Right lobe of liver (tissue), 4 donors: ENCODE data around the gene ZFP64.

Source experiments
- POLR2A ChIP-seq: fragments of 450-650 bp; IDR thresholded peaks from one replicate; pipeline ENCODE4 v1.6.1; 2017; ENCODE audit warnings: antibody characterized with exemption, mild to moderate bottlenecking
- TF ChIP-seq, protein P1 (sequence below), 4 donors: fragments of 200-600 bp in 3 of 4; fragments of 450-650 bp in 1 of 4; IDR thresholded peaks; one replicate each; pipeline versions ENCODE4 v1.5.1 to v1.8.0; 2016 to 2022; ENCODE audit warnings: antibody characterized with exemption in 4 of 4, mild to moderate bottlenecking in 2 of 4
- donor health status: DM: no; HTN: no; CAD: no.
- donor health status: DM: no; HTN: no; CAD: no.
- donor health status: DM: no; HTN: yes; CAD: no.

DNA sequence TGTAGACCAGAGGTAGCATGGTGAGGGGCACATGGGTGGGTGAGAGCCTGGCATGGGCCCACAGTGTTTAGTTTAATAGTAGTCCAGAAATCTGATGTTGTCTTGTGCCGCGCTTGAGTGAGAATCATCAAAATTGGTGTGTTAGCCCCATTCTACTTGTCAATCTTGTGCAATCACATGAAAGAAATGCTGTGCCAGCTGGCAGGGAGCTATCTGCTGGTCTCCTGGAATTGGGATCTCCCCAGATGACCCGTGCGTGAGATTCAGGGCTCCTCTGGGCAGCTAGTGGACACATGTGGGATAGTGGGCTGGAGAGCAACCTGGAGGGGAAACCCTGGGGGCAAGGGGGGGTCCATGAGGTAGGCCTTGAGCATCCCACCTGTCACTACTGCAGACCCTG, 43.5 kb upstream of the ZFP64 start:
- TF ChIP-seq, protein P1, sequence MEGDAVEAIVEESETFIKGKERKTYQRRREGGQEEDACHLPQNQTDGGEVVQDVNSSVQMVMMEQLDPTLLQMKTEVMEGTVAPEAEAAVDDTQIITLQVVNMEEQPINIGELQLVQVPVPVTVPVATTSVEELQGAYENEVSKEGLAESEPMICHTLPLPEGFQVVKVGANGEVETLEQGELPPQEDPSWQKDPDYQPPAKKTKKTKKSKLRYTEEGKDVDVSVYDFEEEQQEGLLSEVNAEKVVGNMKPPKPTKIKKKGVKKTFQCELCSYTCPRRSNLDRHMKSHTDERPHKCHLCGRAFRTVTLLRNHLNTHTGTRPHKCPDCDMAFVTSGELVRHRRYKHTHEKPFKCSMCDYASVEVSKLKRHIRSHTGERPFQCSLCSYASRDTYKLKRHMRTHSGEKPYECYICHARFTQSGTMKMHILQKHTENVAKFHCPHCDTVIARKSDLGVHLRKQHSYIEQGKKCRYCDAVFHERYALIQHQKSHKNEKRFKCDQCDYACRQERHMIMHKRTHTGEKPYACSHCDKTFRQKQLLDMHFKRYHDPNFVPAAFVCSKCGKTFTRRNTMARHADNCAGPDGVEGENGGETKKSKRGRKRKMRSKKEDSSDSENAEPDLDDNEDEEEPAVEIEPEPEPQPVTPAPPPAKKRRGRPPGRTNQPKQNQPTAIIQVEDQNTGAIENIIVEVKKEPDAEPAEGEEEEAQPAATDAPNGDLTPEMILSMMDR (IDR thresholded peaks at IDR 0.05): no peak
- no peak for TF ChIP-seq POLR2A
